GM12875 (cell line): Measurements from ENCODE around the gene SAA1.

Experiments
- H3K4me3 ChIP-seq: one replicate; pipeline ENCODE4 v1.5.1; 2011; ENCODE audit warnings: low read depth, low read length, control low read depth
- TF ChIP-seq, protein P1 (sequence below): IDR thresholded peaks from 2 replicates; pipeline ENCODE4 v1.5.1; 2011; ENCODE audit warnings: low read depth, mild to moderate bottlenecking, control low read depth, inconsistent platforms, low read length, moderate library complexity, borderline replicate concordance; ENCODE audit not compliant: insufficient read depth

The SAA1 gene

DNA sequence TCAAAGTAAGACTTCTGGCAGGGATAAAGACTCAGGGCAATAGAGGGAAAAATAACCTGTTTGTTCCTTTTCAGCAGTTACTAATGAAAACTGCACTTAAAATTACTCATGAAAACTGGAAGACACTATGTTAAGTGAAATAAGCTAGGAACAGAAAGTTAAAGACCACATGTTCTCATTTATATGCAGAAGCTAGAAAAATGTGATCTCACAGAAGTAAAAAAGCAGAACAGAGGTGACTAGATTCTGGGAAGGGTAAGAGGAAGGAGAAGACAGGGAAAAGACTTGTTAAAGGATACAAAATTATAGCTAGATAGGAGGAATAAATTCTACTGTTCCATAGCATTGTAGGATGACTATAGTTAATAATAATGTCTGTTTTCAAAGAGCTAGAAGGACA is 33.7 kb downstream of the SAA1 start:
- TF ChIP-seq, protein P1, sequence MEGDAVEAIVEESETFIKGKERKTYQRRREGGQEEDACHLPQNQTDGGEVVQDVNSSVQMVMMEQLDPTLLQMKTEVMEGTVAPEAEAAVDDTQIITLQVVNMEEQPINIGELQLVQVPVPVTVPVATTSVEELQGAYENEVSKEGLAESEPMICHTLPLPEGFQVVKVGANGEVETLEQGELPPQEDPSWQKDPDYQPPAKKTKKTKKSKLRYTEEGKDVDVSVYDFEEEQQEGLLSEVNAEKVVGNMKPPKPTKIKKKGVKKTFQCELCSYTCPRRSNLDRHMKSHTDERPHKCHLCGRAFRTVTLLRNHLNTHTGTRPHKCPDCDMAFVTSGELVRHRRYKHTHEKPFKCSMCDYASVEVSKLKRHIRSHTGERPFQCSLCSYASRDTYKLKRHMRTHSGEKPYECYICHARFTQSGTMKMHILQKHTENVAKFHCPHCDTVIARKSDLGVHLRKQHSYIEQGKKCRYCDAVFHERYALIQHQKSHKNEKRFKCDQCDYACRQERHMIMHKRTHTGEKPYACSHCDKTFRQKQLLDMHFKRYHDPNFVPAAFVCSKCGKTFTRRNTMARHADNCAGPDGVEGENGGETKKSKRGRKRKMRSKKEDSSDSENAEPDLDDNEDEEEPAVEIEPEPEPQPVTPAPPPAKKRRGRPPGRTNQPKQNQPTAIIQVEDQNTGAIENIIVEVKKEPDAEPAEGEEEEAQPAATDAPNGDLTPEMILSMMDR = no peak
- H3K4me3 ChIP-seq = no peak overlapping the region

DNA sequence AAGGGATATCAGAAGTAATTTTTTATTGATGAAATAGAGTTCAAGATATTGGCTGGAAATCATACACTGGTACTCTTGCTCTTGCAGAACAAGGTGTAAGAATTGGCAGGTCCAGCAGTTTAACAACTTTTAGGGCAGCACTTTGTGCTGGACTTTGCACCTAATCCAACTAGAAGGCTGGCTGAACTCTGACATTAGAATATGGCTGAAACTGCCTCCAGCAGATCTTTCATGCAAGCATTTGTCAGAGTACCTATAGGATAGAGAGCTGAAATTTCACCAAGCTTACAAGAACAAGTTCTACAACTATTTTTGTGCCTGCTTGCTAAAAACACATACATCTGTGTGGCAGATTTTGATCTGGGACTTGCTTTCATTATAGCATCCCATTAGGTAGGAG is 38.7 kb downstream of the SAA1 start:
- TF ChIP-seq, protein P1 = no peak
- no peak overlapping the region for H3K4me3 ChIP-seq

DNA sequence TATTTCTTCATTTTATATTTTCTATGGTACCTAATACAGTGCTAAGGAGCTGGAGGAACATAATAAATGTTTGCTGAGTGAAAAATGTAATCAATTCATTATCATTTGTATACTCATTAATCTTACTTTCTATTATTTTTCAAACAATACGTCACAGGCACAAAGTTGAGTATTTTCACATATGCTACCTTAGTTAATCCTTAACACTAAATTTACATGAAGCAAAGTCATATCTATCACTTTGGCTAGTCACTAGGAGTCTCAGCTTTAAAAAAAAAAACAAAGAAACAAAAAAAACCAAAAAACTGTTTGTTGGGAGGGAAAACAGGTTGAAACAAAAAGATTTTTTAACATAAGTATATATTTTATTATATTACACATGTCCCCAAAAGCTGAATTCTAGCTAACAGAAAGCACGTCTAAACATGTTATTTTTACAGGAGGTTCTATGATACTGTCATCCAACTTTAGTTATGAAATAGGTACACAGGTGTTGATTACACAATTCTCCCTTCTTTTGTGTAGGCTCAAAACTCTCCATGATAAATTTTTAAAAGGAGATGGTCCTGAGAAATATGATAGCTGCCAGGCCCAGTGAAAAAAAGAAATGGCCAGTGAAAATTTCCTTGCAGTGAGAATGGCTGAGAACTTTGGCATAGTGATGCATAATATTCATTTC is 41.5 kb downstream of the SAA1 start:
- TF ChIP-seq, protein P1 = no peak
- no peak overlapping the region for H3K4me3 ChIP-seq

DNA sequence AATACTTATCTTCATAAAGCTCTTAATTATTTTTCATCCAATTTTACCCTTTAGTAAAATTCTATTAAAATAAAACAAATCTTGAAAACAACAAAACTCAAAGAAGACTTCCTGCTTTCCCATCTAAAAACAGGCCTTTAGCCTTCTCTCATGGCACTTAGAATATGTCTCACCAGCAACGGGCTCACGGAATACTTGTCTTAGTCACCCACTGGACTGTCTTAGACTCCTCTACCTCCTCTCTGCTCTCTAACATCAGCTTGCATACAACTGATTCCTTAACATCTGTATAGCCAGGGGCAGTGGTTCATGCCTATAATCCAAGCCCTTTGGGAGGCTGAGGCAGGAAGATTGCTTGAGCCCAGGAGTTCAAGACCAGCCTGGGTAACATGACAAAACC is 42.2 kb downstream of the SAA1 start:
- TF ChIP-seq, protein P1 = no peak
- H3K4me3 ChIP-seq = no peak overlapping the region

DNA sequence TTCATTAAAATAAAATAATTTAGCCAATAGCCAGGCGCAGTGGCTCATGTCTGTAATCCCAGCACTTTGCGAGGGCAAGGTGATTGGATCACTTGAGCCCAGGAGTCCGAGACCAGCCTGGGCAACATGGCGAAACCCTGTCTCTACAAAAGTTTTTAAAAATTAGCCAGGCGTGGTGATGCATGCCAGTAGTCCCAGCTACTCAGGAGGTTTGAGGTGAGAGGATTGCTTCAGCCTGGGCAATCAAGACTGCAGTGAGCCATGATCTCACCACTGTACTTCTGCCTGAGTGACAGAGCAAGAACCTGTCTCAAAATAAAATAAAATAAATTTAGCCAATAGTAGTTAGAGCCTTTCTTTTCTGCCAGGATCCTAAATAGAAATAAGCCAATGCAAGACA is 43.6 kb downstream of the SAA1 start:
- TF ChIP-seq, protein P1 = no peak
- no peak overlapping the region for H3K4me3 ChIP-seq

DNA sequence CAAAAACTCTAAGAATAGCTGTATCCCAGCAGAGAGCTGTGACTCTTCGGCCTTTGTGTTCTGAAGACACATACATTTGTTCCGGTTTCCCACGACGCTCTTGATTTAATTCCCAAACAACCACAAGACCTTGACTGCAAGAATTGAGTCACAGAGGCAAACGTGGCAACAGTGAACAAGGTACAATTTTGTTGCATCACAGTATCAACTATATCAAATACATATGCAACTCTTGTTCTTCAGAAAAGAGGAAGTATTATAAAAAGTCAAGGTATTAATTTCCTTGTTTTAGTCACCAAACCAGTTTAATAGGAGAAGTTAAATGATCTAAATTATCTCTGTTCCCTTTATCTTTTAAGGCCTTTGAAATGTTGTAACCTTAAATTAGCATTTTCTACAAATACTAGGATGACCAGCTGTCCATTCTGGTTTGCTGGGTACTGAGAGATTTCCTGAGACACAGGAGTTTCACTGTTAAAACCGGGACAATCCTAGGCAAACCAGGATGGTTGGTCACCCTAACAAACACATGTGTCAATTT is 44.8 kb downstream of the SAA1 start:
- H3K4me3 ChIP-seq = no peak overlapping the region
- TF ChIP-seq, protein P1 = no peak

DNA sequence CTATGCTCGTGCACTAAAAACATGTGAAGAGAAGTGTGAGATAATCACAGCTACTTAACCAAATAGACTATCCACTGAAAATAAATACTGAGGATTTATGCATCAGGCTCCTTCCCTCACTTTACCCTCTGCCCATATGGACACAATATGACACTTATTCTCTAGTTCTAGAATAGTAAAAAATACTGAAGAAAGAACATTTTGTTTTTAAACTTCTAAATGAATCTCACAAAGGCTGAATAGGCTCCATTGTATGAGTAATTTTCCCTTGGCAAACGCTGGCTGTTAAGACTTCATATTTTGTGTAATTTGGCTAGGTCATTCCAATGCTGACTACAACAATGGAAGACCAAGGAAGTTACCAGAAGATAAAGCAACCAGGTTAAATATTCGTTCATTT is 45.9 kb downstream of the SAA1 start:
- H3K4me3 ChIP-seq = no peak overlapping the region
- TF ChIP-seq, protein P1 = no peak
